Neural progenitor cell (in vitro differentiated cells): ENCODE results near the gene STX19.

ENCODE experiments used
- EZH2phosphoT487 ChIP-seq: fragments of 200-600 bp; sonication (generic); IDR thresholded peaks from 2 replicates; pipeline ENCODE4 v1.6.1; 2017; ENCODE audit warnings: antibody characterized with exemption
- TF ChIP-seq, protein P1 (sequence below): fragments of 200-600 bp; sonication (generic); IDR thresholded peaks from 2 replicates; pipeline ENCODE4 v1.5.1; 2017; ENCODE audit warnings: antibody characterized with exemption, mild to moderate bottlenecking

GRCh38 chr3:93994056-93994455, 34.3 kb downstream of the STX19 start:
- TF ChIP-seq, protein P1, sequence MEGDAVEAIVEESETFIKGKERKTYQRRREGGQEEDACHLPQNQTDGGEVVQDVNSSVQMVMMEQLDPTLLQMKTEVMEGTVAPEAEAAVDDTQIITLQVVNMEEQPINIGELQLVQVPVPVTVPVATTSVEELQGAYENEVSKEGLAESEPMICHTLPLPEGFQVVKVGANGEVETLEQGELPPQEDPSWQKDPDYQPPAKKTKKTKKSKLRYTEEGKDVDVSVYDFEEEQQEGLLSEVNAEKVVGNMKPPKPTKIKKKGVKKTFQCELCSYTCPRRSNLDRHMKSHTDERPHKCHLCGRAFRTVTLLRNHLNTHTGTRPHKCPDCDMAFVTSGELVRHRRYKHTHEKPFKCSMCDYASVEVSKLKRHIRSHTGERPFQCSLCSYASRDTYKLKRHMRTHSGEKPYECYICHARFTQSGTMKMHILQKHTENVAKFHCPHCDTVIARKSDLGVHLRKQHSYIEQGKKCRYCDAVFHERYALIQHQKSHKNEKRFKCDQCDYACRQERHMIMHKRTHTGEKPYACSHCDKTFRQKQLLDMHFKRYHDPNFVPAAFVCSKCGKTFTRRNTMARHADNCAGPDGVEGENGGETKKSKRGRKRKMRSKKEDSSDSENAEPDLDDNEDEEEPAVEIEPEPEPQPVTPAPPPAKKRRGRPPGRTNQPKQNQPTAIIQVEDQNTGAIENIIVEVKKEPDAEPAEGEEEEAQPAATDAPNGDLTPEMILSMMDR, result no peak
- TF ChIP-seq EZH2phosphoT487, result no peak
